Common myeloid progenitor, CD34-positive (primary cell): ENCODE measurements around the gene MIEF1.
A peak's percentile ranks its signal among the peaks of the same experiment; 100 is the strongest.

Experiments
- CTCF ChIA-PET: fragments of 350-600 bp; sonication (Branson Sonifier 250); formaldehyde crosslinking; loops from one replicate; lab custom pipeline; 2021; ENCODE audit warnings: antibody characterized with exemption; lab: Charles Lee
- POLR2A ChIA-PET: fragments of 350-600 bp; sonication (Branson Sonifier 250); formaldehyde crosslinking; loops from one replicate; lab custom pipeline; 2021; ENCODE audit warnings: antibody characterized with exemption; lab: Charles Lee
- DNase-seq, 3 donors: peaks; one replicate each; pipeline versions ENCODE4 v3.0.0 to v3.0.0-alpha.2; 2013
- H3K27ac ChIP-seq, 2 experiments: 1 replicate in 1 of 2; 2 replicates in 1 of 2; pipeline ENCODE4 v1.7.0; 2013; ENCODE audit warnings: inconsistent platforms in 2 of 2, low read length in 2 of 2, mild to moderate bottlenecking in 2 of 2, low read depth in 1 of 2, moderate library complexity in 1 of 2; ENCODE audit not compliant: severe bottlenecking in 2 of 2, insufficient read depth in 1 of 2, poor library complexity in 1 of 2
- H3K27me3 ChIP-seq, 5 experiments: replicated peaks in 2 of 5; 1 replicate in 3 of 5; 2 replicates in 2 of 5; pipeline versions ENCODE4 v1.6.1 to v1.7.0; 2013; ENCODE audit warnings: low read length in 4 of 5, mild to moderate bottlenecking in 2 of 5, moderate library complexity in 2 of 5, inconsistent platforms in 1 of 5; ENCODE audit not compliant: insufficient read depth in 5 of 5, control insufficient read depth in 4 of 5
- H3K36me3 ChIP-seq, 4 experiments: 1 replicate in 2 of 4; 2 replicates in 2 of 4; pipeline versions ENCODE4 v1.6.1 to v1.7.0; 2013; ENCODE audit warnings: low read length in 3 of 4, control low read depth in 1 of 4, mild to moderate bottlenecking in 1 of 4; ENCODE audit not compliant: control insufficient read depth in 4 of 4, insufficient read depth in 4 of 4
- H3K4me1 ChIP-seq, 4 experiments: 1 replicate in 3 of 4; 2 replicates in 1 of 4; pipeline versions ENCODE4 v1.6.1 to v1.7.1; 2013; ENCODE audit warnings: low read length in 3 of 4, mild to moderate bottlenecking in 3 of 4, control low read depth in 1 of 4, inconsistent platforms in 1 of 4, moderate library complexity in 1 of 4; ENCODE audit not compliant: control insufficient read depth in 4 of 4, insufficient read depth in 4 of 4; ENCODE audit errors: control extremely low read depth in 1 of 4
- H3K4me3 ChIP-seq, 7 experiments: 1 replicate in 4 of 7; 2 replicates in 3 of 7; pipeline versions ENCODE4 v1.5.1 to v1.7.0; 2013; ENCODE audit warnings: mild to moderate bottlenecking in 7 of 7, low read length in 6 of 7, moderate library complexity in 6 of 7, inconsistent platforms in 2 of 7, low read depth in 2 of 7, control low read depth in 1 of 7; ENCODE audit not compliant: insufficient read depth in 4 of 7, control insufficient read depth in 1 of 7; ENCODE audit errors: extremely low read depth in 1 of 7
- H3K9me3 ChIP-seq, 5 experiments: 1 replicate in 4 of 5; 2 replicates in 1 of 5; pipeline versions ENCODE4 v1.6.1 to v1.7.1; 2013; ENCODE audit warnings: low read length in 4 of 5, mild to moderate bottlenecking in 2 of 5, inconsistent platforms in 1 of 5, low read depth in 1 of 5, moderate library complexity in 1 of 5; ENCODE audit not compliant: control insufficient read depth in 4 of 5, insufficient read depth in 2 of 5; ENCODE audit errors: control extremely low read depth in 1 of 5
- WGBS: methylation state at CpG from one replicate; pipeline ENCODE4 v1.1.5; 2013; ENCODE audit not compliant: insufficient coverage; 5-methylcytosine and 5-hydroxymethylcytosine counted together

MIEF1 gene

DNA sequence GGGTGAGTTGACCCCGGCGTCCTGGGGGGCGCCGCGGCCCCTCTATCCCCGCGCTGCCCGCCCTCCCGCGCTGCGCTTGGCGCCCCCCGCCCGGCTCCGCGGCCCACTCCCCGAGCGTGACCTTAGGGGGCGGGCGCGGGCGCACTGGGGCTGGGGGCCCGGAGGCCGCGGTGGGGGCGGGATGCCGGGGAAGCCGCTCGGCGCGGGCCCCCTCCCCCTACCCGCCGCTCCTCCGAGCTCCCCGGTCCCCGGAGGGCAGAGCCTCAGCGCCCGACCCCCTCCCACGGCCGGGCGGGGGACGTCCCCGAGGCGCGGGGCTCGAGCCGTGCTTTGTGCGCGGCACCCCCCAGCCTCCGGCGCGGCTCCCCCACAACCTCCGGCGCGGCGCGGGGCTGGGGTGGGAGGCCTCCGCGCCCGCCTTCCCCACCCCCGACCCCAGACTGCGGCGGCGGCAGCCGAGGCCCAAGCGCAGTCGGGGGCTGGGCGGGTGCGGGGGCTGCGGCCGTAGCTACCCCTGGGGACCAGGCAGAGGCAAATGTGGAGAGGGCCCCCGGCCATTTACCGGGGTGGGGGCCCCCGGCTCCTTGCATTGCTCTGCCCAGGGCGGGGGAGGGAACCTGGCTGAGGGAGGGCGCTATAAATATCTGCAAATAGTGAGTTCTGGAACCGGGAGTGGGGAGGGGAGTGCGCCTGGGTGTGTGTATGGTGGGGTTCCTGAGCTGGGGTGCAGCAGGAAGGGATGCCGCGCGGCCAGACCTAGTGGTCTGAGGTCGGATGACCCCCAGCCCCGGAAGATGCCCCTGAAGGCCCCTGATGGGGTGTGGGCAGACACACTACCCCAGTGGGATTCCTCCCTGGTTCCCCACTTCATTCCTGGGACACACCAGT is 44.3 kb upstream of the MIEF1 start:
- Histone ChIP-seq H3K27ac (no peak overlapping the region), H3K27me3 (peaks cover 0 to 21% (median 8%) of the 10 kb centered on the region in 5 experiments), H3K4me1 (peaks cover 0 to 76% (median 33%) of the 10 kb centered on the region in 4 experiments), H3K9me3 (no peaks in the 10 kb centered on the region), H3K36me3 (peaks cover 0 to 10% (median 0%) of the 10 kb centered on the region in 4 experiments), H3K4me3 (peak overlapping the region in 5 of 7 experiments; percentile 58 to 73 (median 63))
- peak in 1 of 3 donors; percentile 39 for DNase-seq
- WGBS = 0% methylated on average over 27 of the region's 83 CpGs
- POLR2A ChIA-PET = interaction anchor here (0.6 to 0.7 kb wide), 2 partner anchors 24 to 1931 kb away, joined by 3 to 4 read pairs; no protein-coding TSS in a partner anchor
- CTCF ChIA-PET = interaction anchor here (1.5 kb wide), 2 partner anchors 24 to 59 kb away, joined by 3 read pairs; no protein-coding TSS in a partner anchor

DNA sequence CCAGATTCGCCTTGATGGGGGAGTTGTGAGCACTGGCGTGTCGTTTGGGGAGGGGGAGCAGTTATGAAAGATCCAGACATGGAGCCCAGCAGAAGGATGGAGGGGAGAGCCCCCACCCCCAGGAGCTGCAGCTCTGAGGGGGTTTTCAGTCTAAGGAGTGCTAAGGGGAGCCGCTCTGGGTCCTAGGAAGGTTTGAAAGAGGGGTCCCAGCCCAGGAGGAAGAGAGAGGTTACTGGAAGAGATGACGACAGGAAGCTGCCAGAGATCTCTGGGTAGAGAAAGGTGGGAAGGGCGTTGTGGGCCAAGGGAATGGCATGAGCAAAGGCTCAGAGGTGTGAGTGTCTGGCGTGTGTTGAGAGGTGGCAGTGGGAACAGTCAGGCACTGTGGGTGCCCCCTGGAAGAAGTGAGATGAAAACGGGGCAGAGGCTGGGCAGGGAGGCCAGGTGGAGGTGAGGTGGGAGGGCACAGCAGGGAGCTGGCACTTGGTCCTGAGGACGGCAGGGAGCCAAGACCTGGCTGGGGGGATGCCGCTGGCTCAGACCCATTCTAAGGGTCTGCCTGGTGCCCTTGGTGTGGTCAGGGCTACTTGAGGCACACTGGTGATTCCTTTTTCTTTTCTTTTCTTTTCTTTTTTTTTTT is 43.5 kb upstream of the MIEF1 start:
- Histone ChIP-seq H3K36me3 (peaks cover 0 to 10% (median 0%) of the 10 kb centered on the region in 4 experiments), H3K9me3 (no peaks in the 10 kb centered on the region), H3K4me3 (peak overlapping the region in 5 of 7 experiments; percentile 58 to 73 (median 63)), H3K27me3 (peaks cover 0 to 21% (median 8%) of the 10 kb centered on the region in 5 experiments), H3K4me1 (peaks cover 0 to 76% (median 40%) of the 10 kb centered on the region in 4 experiments), H3K27ac (no peak overlapping the region)
- CTCF ChIA-PET = interaction anchor here (1.5 kb wide), 2 partner anchors 23 to 58 kb away, joined by 3 read pairs; no protein-coding TSS in a partner anchor
- 54% methylated on average over 8 of the region's 10 CpGs for WGBS
- POLR2A ChIA-PET = no interaction called here
- DNase-seq = no peak

DNA sequence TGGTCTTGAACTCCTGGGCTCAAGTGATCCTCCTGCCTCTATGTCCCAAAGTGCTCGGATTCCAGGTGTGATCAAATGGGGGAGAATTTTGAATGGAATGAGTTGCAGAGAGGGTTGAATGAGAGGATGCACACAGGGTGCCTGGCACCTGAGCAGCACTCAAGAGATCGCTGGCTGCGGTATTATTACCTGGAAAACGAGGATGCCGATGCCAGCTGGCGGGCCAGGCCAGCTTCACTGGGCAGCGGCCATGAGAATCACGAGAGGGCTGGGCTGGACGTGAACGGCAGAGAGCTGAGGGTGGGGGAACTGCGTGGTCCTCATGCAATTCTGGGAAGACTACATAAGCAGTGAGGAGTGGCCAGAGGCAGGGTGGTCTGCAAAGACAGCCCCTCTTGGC is 42.4 kb upstream of the MIEF1 start:
- ChIA-PET POLR2A (no interaction called here), CTCF (interaction anchor here (1.3 to 1.5 kb wide), 2 partner anchors 22 to 36 kb away, joined by 3 read pairs; no protein-coding TSS in a partner anchor)
- no peak for DNase-seq
- Histone ChIP-seq H3K9me3 (no peaks in the 10 kb centered on the region), H3K27me3 (peaks cover 0 to 21% (median 8%) of the 10 kb centered on the region in 5 experiments), H3K36me3 (peaks cover 0 to 10% (median 0%) of the 10 kb centered on the region in 4 experiments), H3K27ac (no peak overlapping the region), H3K4me1 (peaks cover 0 to 72% (median 40%) of the 10 kb centered on the region in 4 experiments), H3K4me3 (no peak overlapping the region)
- 95% methylated on average over 11 of the region's 11 CpGs for WGBS

DNA sequence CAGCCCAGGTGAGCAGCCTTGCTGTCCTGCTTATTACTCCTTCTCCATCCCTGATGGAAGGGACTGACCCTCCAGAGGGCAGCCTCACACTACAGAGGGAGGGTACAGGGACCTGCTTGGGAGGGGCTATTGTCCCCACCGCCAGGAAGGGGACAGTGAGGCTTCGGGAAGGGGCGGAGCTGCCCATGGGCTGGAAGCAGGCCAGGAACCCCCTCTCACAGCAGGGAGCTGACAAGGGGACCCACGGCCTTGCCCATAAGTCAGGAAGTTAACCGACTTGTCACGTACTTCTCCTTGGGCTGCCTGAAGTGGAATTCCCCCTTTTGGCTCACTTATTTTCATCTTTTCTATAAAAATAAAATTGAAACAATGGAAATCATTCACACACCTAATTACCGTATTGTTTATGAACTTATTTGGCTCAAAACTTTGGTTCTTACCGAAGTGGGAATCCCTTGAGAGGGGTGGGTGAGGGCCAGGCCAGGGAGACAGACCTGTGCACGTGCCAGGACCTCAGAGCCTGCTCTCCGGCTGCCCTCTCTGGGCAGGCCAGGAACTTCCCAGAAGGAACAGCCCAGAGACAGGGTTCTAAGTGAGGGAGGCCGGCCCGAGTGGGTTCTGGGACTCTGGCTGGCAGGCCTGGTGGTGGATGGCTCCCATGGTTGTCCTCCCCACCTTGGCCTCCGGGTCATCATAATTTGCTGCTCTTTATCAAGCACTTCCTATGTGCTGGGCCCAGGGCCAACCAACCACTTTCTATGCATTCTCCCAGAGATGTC is 39.5 kb upstream of the MIEF1 start:
- H3K36me3 ChIP-seq = peaks cover 0 to 15% (median 0%) of the 10 kb centered on the region in 4 experiments
- H3K9me3 ChIP-seq = no peaks in the 10 kb centered on the region
- DNase-seq = peak; percentile 72 to 90 (median 89)
- peaks cover 0 to 16% (median 8%) of the 10 kb centered on the region in 5 experiments for H3K27me3 ChIP-seq
- peak overlapping the region; percentile 84 to 88 for H3K27ac ChIP-seq
- ChIA-PET POLR2A (no interaction called here), CTCF (interaction anchor here (0.9 to 2.8 kb wide), 8 partner anchors 10 to 68 kb away, joined by 3 to 11 read pairs (median 4); partner anchors contain the start of gene TAB1)
- peak overlapping the region in 1 of 7 experiments; percentile 33 for H3K4me3 ChIP-seq
- 20% methylated on average over 9 of the region's 13 CpGs for WGBS
- H3K4me1 ChIP-seq = peaks cover 0 to 75% (median 37%) of the 10 kb centered on the region in 4 experiments

GRCh38 chr22:39463277-39463676 is 38.8 kb upstream of the MIEF1 start:
- Histone ChIP-seq H3K4me1 (peaks cover 0 to 76% (median 35%) of the 10 kb centered on the region in 4 experiments), H3K27ac (peak overlapping the region; percentile 84 to 88), H3K4me3 (no peak overlapping the region), H3K9me3 (no peaks in the 10 kb centered on the region), H3K27me3 (peaks cover 0 to 12% (median 5%) of the 10 kb centered on the region in 5 experiments), H3K36me3 (peaks cover 0 to 20% (median 0%) of the 10 kb centered on the region in 4 experiments)
- WGBS = 98% methylated on average over 6 of the region's 6 CpGs
- CTCF ChIA-PET = interaction anchor here (1.1 to 2.4 kb wide), 4 partner anchors 16 to 67 kb away, joined by 3 to 10 read pairs (median 4); no protein-coding TSS in a partner anchor
- POLR2A ChIA-PET = interaction anchor here (1.1 kb wide), 1 partner anchor 19 kb away, joined by 3 read pairs; no protein-coding TSS in a partner anchor
- no peak for DNase-seq

DNA sequence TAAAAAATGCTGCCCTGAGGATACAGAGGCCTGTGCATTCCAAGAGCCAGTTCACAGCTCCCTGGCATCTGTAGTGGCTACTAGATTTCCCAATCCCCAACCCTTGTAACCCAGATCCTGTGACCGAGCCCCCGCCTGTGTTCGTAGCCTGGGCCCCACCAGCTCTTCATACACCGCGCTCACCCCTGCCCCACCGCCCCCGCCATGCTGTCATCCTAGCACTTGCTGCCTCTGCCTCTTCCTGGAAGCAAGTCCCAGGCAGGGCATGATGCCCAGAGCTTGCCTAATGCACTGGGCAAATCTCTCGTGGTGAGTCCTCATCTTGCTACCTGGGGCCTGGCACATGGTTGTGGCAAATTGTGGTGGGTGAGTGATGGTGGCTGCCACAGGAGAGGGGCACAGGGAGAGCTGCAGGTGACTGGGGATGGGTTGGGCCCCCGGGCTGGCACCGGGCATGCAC is 38.1 kb upstream of the MIEF1 start:
- Histone ChIP-seq H3K36me3 (peaks cover 0 to 20% (median 0%) of the 10 kb centered on the region in 4 experiments), H3K4me1 (peaks cover 0 to 77% (median 38%) of the 10 kb centered on the region in 4 experiments), H3K4me3 (no peak overlapping the region), H3K27me3 (peaks cover 0 to 6% (median 0%) of the 10 kb centered on the region in 5 experiments), H3K9me3 (no peaks in the 10 kb centered on the region), H3K27ac (no peak overlapping the region)
- WGBS = 92% methylated on average over 10 of the region's 10 CpGs
- ChIA-PET CTCF (interaction anchor here (1.6 to 2.4 kb wide), 3 partner anchors 17 to 29 kb away, joined by 3 to 10 read pairs (median 4); no protein-coding TSS in a partner anchor), POLR2A (interaction anchor here (0.6 to 1.1 kb wide), 2 partner anchors 18 to 30 kb away, joined by 3 read pairs; no protein-coding TSS in a partner anchor)
- no peak for DNase-seq
